ENCODE results near the gene DOK4.

GRCh38 chr16:57475711-57476339 lies 10.5 kb downstream of the DOK4 start:
- TF ChIP-seq POLR2A (IDR thresholded peaks at IDR 0.05) (no peak), POLR2AphosphoS5 (IDR thresholded peaks at IDR 0.05) (no peak)

All from gastroesophageal sphincter (tissue), 2 donors.